PC-3 (cell line): ENCODE data around the gene VKORC1L1.
"Not testable (repeated sequence)": the region's sequence is repeated elsewhere in the genome, so short reads cannot be mapped to it uniquely, and the experiment has no call there.

Source experiments
- CTCF ChIP-seq: fragments of 300-600 bp; sonication (generic); conservative IDR thresholded peaks from 2 replicates; pipeline ENCODE4 v1.5.1; 2017; ENCODE audit warnings: antibody characterized with exemption, low read depth, mild to moderate bottlenecking, low read length
- EZH2 ChIP-seq: fragments of 300-600 bp; sonication (generic); IDR thresholded peaks from one replicate; pipeline ENCODE4 v1.6.1; 2017; ENCODE audit warnings: antibody characterized with exemption, mild to moderate bottlenecking, low read length; ENCODE audit not compliant: unreplicated experiment

GRCh38 chr7:65867681-65868080, 5.2 kb upstream of the VKORC1L1 start:
- not testable (repeated sequence) for TF ChIP-seq CTCF, EZH2
